ENCODE measurements around the gene NDST3.
"Not testable (repeated sequence)": the region's sequence is repeated elsewhere in the genome, so short reads cannot be mapped to it uniquely, and the experiment has no call there.

The NDST3 gene

GRCh38 chr4:118180776-118181175 lies 146.5 kb downstream of the NDST3 start:
- no peak for DNase-seq (ENCODE audit: low read depth)

- no peak for DNase-seq (ENCODE audit: low read depth)
Observed at GRCh38 chr4:118190903-118191302, 156.6 kb downstream of the NDST3 start.

- no peak for DNase-seq (ENCODE audit: low read depth)
Observed at GRCh38 chr4:118193421-118193820, 159.1 kb downstream of the NDST3 start.

- peak; percentile 20 for DNase-seq (ENCODE audit: low read depth)
Observed at GRCh38 chr4:118206627-118207026, 172.3 kb downstream of the NDST3 start.

GRCh38 chr4:118213101-118213500 lies 178.8 kb downstream of the NDST3 start:
- DNase-seq (ENCODE audit: low read depth), result no peak

GRCh38 chr4:118215826-118216225 lies 181.5 kb downstream of the NDST3 start:
- no peak for DNase-seq (ENCODE audit: low read depth)

GRCh38 chr4:118221227-118221800 lies 187.0 kb downstream of the NDST3 start:
- DNase-seq (ENCODE audit: low read depth), result no peak

GRCh38 chr4:118224243-118224829 lies 190.1 kb downstream of the NDST3 start:
- peak; percentile 40 for DNase-seq (ENCODE audit: low read depth)

GRCh38 chr4:118225511-118225910 lies 191.2 kb downstream of the NDST3 start:
- DNase-seq (ENCODE audit: low read depth), result no peak

- DNase-seq (ENCODE audit: low read depth), result no peak
Observed at GRCh38 chr4:118226311-118227010, 192.2 kb downstream of the NDST3 start.

- no peak for DNase-seq (ENCODE audit: low read depth)
Observed at GRCh38 chr4:118235566-118236120, 201.4 kb downstream of the NDST3 start.

GRCh38 chr4:118237531-118237930 lies 203.2 kb downstream of the NDST3 start:
- DNase-seq (ENCODE audit: low read depth), result no peak

GRCh38 chr4:118249890-118250289 lies 215.6 kb downstream of the NDST3 start:
- DNase-seq (ENCODE audit: low read depth), result no peak

GRCh38 chr4:118254368-118254767 lies 220.1 kb downstream of the NDST3 start:
- no peak for DNase-seq (ENCODE audit: low read depth)

- DNase-seq (ENCODE audit: low read depth), result no peak
Observed at GRCh38 chr4:118259111-118259510, 224.8 kb downstream of the NDST3 start.

- DNase-seq (ENCODE audit: low read depth), result no peak
Observed at GRCh38 chr4:118260309-118260708, 226.0 kb downstream of the NDST3 start.

GRCh38 chr4:118264096-118264495 lies 229.8 kb downstream of the NDST3 start:
- DNase-seq (ENCODE audit: low read depth), result no peak

GRCh38 chr4:118265312-118266144 lies 231.2 kb downstream of the NDST3 start:
- no peak for DNase-seq (ENCODE audit: low read depth)

- not testable (repeated sequence) for DNase-seq (ENCODE audit: low read depth)
Observed at GRCh38 chr4:118266145-118266496, 231.8 kb downstream of the NDST3 start.

GRCh38 chr4:118268780-118269179 lies 234.5 kb downstream of the NDST3 start:
- no peak for DNase-seq (ENCODE audit: low read depth)

- DNase-seq (ENCODE audit: low read depth), result no peak
Observed at GRCh38 chr4:118270492-118270891, 236.2 kb downstream of the NDST3 start.

GRCh38 chr4:118271788-118272187 lies 237.5 kb downstream of the NDST3 start:
- no peak for DNase-seq (ENCODE audit: low read depth)
